ENCODE results near the gene GMPR2.

GMPR2 gene

DNA sequence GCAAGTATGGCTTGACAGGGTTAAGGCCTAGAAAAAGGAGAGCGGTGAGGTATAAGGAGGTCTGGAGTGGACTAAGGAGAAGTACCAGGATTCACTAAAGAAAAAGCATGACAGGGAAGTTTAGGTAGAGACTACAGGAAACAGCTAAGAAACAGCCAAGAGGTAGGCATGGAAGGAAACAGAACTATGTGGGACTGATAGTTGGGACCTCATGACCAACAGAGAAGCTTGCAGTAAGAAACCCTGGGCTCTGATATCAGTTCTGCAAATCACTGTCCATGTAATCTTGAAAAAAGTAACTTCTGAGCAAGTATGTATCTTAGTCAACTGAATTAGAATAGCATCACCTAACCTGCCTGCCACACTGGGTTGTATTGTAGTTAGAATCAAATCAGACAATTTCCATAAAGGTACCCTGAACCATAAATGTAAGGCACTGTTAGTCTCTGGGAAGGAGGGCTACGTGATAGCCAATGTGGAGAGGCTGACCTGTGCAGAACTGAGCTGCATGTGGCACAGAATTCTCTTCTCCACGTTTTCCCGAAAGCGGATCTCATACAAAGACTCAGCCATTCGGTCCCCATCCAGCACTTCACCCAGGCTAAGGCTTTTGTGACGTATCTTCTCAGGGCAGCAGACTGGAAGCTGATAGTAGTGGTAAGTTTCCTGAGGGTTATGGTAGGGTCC, 38.4 kb upstream of the GMPR2 start:
- TF ChIP-seq, protein P1, sequence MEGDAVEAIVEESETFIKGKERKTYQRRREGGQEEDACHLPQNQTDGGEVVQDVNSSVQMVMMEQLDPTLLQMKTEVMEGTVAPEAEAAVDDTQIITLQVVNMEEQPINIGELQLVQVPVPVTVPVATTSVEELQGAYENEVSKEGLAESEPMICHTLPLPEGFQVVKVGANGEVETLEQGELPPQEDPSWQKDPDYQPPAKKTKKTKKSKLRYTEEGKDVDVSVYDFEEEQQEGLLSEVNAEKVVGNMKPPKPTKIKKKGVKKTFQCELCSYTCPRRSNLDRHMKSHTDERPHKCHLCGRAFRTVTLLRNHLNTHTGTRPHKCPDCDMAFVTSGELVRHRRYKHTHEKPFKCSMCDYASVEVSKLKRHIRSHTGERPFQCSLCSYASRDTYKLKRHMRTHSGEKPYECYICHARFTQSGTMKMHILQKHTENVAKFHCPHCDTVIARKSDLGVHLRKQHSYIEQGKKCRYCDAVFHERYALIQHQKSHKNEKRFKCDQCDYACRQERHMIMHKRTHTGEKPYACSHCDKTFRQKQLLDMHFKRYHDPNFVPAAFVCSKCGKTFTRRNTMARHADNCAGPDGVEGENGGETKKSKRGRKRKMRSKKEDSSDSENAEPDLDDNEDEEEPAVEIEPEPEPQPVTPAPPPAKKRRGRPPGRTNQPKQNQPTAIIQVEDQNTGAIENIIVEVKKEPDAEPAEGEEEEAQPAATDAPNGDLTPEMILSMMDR (IDR thresholded peaks at IDR 0.05; ENCODE audit: control insufficient read depth, insufficient read depth, low read depth, low read length, missing control alignments): no peak
- DNase-seq (ENCODE audit: low read depth): no peak
- H3K4me3 ChIP-seq (ENCODE audit: control insufficient read depth, low read depth, low read length): peak overlapping the region; percentile 94

DNA sequence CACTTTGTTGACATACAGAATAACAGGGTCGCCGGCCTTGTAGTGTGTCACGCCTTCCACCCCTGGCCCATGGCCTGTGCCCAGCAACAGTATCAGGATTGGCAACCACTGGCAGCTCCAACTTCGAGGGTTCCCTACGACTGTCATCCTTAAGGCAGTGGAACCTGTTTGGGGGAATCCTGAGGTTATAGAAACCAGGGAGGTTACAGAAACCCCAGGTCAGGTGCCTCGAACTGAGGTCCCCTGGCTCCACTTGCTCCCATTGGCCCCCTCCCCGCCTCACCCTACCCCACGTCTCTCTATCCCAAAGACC, 37.9 kb upstream of the GMPR2 start:
- no peak for DNase-seq (ENCODE audit: low read depth)
- TF ChIP-seq, protein P1 (IDR thresholded peaks at IDR 0.05; ENCODE audit: control insufficient read depth, insufficient read depth, low read depth, low read length, missing control alignments): no peak
- H3K4me3 ChIP-seq (ENCODE audit: control insufficient read depth, low read depth, low read length): peak overlapping the region; percentile 94

- peak; percentile 63 for DNase-seq (ENCODE audit: low read depth)
- peak within 1 kb of the TSS; percentile 94 for H3K4me3 ChIP-seq (ENCODE audit: control insufficient read depth, low read depth, low read length)
- TF ChIP-seq, protein P1 (IDR thresholded peaks at IDR 0.05; ENCODE audit: control insufficient read depth, insufficient read depth, low read depth, low read length, missing control alignments): no peak
Measured at GRCh38 chr14:24195186-24196070, 37.3 kb upstream of the GMPR2 start, which contains the start of gene TM9SF1. Gene TM9SF1 (minus strand): TSS chr14:24195441. CDS start chr14:24195019, 422 bp downstream.

DNA sequence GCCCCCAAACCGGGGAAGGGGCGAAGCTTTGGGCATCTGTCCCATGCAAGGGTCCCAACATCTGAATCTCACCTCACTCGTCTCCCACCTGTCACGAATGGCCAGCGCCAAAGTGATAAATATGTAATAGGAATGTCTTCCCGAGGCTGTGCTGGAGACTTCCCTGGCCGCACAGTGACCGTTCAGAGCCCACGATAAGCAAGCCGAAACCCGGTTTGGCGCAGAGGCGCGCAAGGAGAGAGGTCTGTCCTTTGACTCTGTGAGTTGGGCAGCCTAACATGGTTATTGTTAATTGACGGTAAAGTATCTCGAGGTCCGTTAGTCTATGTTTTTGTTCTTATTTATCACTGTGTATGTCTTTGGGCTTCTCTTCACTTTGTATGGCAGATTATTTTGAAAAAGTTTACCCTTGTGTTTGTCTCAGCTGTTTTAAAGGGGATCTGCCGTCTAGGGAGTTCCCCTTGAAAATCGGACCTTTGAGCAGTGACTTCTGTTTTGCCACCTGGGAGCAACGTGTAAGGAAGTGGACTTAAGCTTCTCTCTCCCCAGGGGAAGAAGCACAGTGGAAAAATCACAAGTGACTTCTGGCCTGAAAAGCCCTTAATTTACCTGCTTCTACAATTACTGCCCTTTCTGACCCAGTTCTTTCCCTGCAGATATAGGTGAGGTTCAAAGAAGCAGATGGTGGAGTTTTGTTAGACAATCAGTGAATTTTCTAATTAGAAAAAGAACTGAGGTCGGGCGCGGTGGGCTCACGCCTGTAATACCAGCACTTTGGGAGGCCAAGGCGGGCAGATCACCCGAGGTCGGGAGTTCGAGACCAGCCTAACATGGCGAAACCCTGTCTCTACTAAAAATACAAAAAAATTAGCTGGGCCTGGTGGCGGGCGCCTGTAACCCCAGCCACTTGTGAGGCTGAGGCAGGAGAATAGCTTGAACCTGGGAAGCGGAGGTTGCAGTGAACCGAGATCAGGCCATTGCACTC, 36.4 kb upstream of the GMPR2 start:
- peak overlapping the region; percentile 94 for H3K4me3 ChIP-seq (ENCODE audit: control insufficient read depth, low read depth, low read length)
- no peak for DNase-seq (ENCODE audit: low read depth)
- TF ChIP-seq, protein P1 (IDR thresholded peaks at IDR 0.05; ENCODE audit: control insufficient read depth, insufficient read depth, low read depth, low read length, missing control alignments): no peak

GRCh38 chr14:24197056-24197450, 35.7 kb upstream of the GMPR2 start:
- TF ChIP-seq, protein P1 (IDR thresholded peaks at IDR 0.05; ENCODE audit: control insufficient read depth, insufficient read depth, low read depth, low read length, missing control alignments): no peak
- no peak overlapping the region for H3K4me3 ChIP-seq (ENCODE audit: control insufficient read depth, low read depth, low read length)
- DNase-seq (ENCODE audit: low read depth): no peak

All from AG09309 (cell line).